Heart left ventricle (tissue), 16 donors: ENCODE data around the gene ADAMTS12. TPM values are rescaled to one million over a fixed set of nuclear protein-coding genes. Genes with fewer than 3 reads are reported as not detected.

ENCODE experiments used
- ATAC-seq, 4 donors: fragments of 200-7000 bp; cut with Tn5 transposase; one replicate each; pipeline ENCODE4 v1.9.1; 2020 to 2022; ENCODE audit warnings: moderate library complexity in 4 of 4, mild to moderate bottlenecking in 3 of 4, moderate number of reproducible peaks in 1 of 4
- DNase-seq, 5 donors: peaks; one replicate each; pipeline ENCODE4 v3.0.0-alpha.2; 2020
- H3K27ac ChIP-seq, 12 donors: fragments of 200-600 bp; sonication (generic) in 4 of 12; one replicate each; pipeline versions ENCODE4 v1.5.0 to v1.8.0; 2016 to 2022; ENCODE audit warnings: mild to moderate bottlenecking in 2 of 12
- H3K27me3 ChIP-seq, 9 donors: fragments of 200-600 bp; sonication (generic) in 2 of 9; one replicate each; pipeline versions ENCODE4 v1.5.1 to v1.8.0; 2016 to 2022; ENCODE audit warnings: mild to moderate bottlenecking in 3 of 9
- H3K36me3 ChIP-seq, 9 donors: fragments of 200-600 bp; sonication (generic) in 2 of 9; one replicate each; pipeline versions ENCODE4 v1.5.0 to v1.8.0; 2018 to 2022; ENCODE audit warnings: mild to moderate bottlenecking in 2 of 9
- H3K4me1 ChIP-seq, 12 donors: fragments of 200-600 bp; sonication (generic) in 4 of 12; one replicate each; pipeline versions ENCODE4 v1.5.0 to v1.8.0; 2016 to 2022; ENCODE audit warnings: mild to moderate bottlenecking in 3 of 12
- H3K4me3 ChIP-seq, 12 donors: fragments of 200-600 bp; sonication (generic) in 4 of 12; one replicate each; pipeline versions ENCODE4 v1.5.0 to v1.8.0; 2017 to 2022; ENCODE audit warnings: mild to moderate bottlenecking in 9 of 12, moderate library complexity in 4 of 12
- H3K9me3 ChIP-seq, 12 donors: fragments of 200-600 bp; sonication (generic) in 4 of 12; one replicate each; pipeline versions ENCODE4 v1.5.0 to v1.8.0; 2016 to 2022; ENCODE audit warnings: mild to moderate bottlenecking in 1 of 12
- CTCF ChIP-seq, 12 donors: fragments of 200-600 bp; sonication (generic) in 4 of 12; IDR thresholded peaks; one replicate each; pipeline versions ENCODE4 v1.5.0 to v1.8.0; 2018 to 2022; ENCODE audit warnings: antibody characterized with exemption in 12 of 12, mild to moderate bottlenecking in 5 of 12
- POLR2A ChIP-seq, 2 donors: fragments of 450-650 bp; IDR thresholded peaks; one replicate each; pipeline ENCODE4 v1.6.1; 2017; ENCODE audit warnings: antibody characterized with exemption in 2 of 2, mild to moderate bottlenecking in 2 of 2, moderate library complexity in 2 of 2
- WGBS, 4 donors: extraction: QIAGEN DNeasy Blood & Tissue Kit in 2 of 4; methylation state at CpG; one replicate each; pipeline versions ENCODE4 v1.1.5 to v1.1.7; 2013 to 2018; 5-methylcytosine and 5-hydroxymethylcytosine counted together
- intact Hi-C, 10 donors: fragments of 100-400 bp; cut with DNase I; formaldehyde crosslinking; loops; one replicate each; pipeline versions ENCODE4 v1.11.1 to v1.14.2; 2022
- polyA plus RNA-seq, 2 donors: library from polyadenylated mRNA; stranded (reverse); fragments of 200-250 nt; gene quantifications; one replicate each; pipeline ENCODE4 v1.2.3, GENCODE V29; 2013
- total RNA-seq, 9 donors: library from RNA; depleted of rRNA in 2 of 9; stranded (reverse); fragments of >200 nt in 2 of 9; fragmentation: NEBNext Ultra II Directional in 3 of 9; extraction: Animal tissue kit (Norgen Biotek cat#: 25700) in 3 of 9; gene quantifications; one replicate each; pipeline versions ENCODE4 v1.1.0 to v1.2.4, GENCODE V29; 2016 to 2023
- donor health status: ischemic (EF 13 %, LVEDD 7.1; RV severe dilation, severe dysfunction).
- donor health status: healthy with polysubstance abuse.
- donor health status: DM: no; HTN: yes; CAD: no.
- donor health status: DM: no; HTN: no; CAD: no.
- donor health status: ischemic (EF 25% LVEDD 6.9; RV normal size, moderate dysfunction).
- donor health status: ischemic (EF 25% LVEDD 5.7; RV mildly dilated, moderate dysfunction).
- donor health status: healthy.
- donor health status: DM: yes; HTN: yes; CAD: no.
- donor health status: ischemic (EF 35%, LVEDD 5.7; RV mildly dilated, moderate dysfunction).
- donor health status: nonischemic (EF 11% LVEDD 7.7; RV severe dilation, severe dysfunction).
- donor health status: DM: yes; HTN: yes; CAD: no.
- donor health status: PGD.
- donor health status: ischemic (EF 29% LVEDD 5.4; RV normal size, mild dysfunction).
- donor health status: nonischemic (EF 23%, LVEDD 6.1; RV moderate dilation, normal function).

The ADAMTS12 gene
- total and polyA plus RNA-seq, 11 donors = 0.72 to 4.7 (median 1.7) TPM

- ATAC-seq (no peak), DNase-seq (no peak)
- Histone ChIP-seq H3K4me3 (no peak overlapping the region), H3K4me1 (no peaks in the 10 kb centered on the region), H3K27me3 (no peaks in the 10 kb centered on the region), H3K27ac (no peak overlapping the region), H3K9me3 (no peaks in the 10 kb centered on the region), H3K36me3 (no peaks in the 10 kb centered on the region)
- TF ChIP-seq POLR2A (IDR thresholded peaks at IDR 0.05) (no peak), CTCF (IDR thresholded peaks at IDR 0.05) (no peak)
- intact Hi-C loops = loop anchor here in 1 of 10 donors (2.0 kb wide), 1 partner anchor 26 kb away; no protein-coding TSS in a partner anchor
- 81 to 88% (median 84%) methylated on average over 3 of the region's 3 CpGs for WGBS, 4 donors
Observed at GRCh38 chr5:33504570-33504969, 387.2 kb downstream of the ADAMTS12 start.

- no peak for TF ChIP-seq CTCF (IDR thresholded peaks at IDR 0.05)
- no peak for TF ChIP-seq POLR2A (IDR thresholded peaks at IDR 0.05)
- Histone ChIP-seq H3K4me1 (no peaks in the 10 kb centered on the region), H3K27ac (no peak overlapping the region), H3K4me3 (no peak overlapping the region), H3K9me3 (no peaks in the 10 kb centered on the region), H3K36me3 (no peaks in the 10 kb centered on the region), H3K27me3 (no peaks in the 10 kb centered on the region)
- ATAC-seq = no peak
- no peak for DNase-seq
- intact Hi-C loops = no loop called here
- 85 to 95% (median 91%) methylated on average over 17 to 27 of the region's 27 CpGs for WGBS, 4 donors
Observed at GRCh38 chr5:33501899-33502298, 389.9 kb downstream of the ADAMTS12 start.

GRCh38 chr5:33501260-33501659 is 390.5 kb downstream of the ADAMTS12 start:
- DNase-seq (no peak), ATAC-seq (no peak)
- Histone ChIP-seq H3K9me3 (no peaks in the 10 kb centered on the region), H3K4me3 (no peak overlapping the region), H3K27ac (no peak overlapping the region), H3K4me1 (no peaks in the 10 kb centered on the region), H3K27me3 (no peaks in the 10 kb centered on the region), H3K36me3 (no peaks in the 10 kb centered on the region)
- TF ChIP-seq CTCF (IDR thresholded peaks at IDR 0.05) (no peak), POLR2A (IDR thresholded peaks at IDR 0.05) (no peak)
- intact Hi-C loops = no loop called here
- 92 to 96% (median 95%) methylated on average over 4 of the region's 4 CpGs for WGBS, 4 donors

- DNase-seq (no peak), ATAC-seq (peak in 1 of 4 donors; percentile 42)
- WGBS, 4 donors = 28 to 42% (median 34%) methylated on average over 1 of the region's 1 CpG
- peaks cover 0 to 13% (median 0%) of the 10 kb centered on the region in 12 donors for H3K4me1 ChIP-seq
- intact Hi-C loops = no loop called here
- H3K27me3 ChIP-seq = no peaks in the 10 kb centered on the region
- TF ChIP-seq CTCF (IDR thresholded peaks at IDR 0.05) (no peak), POLR2A (IDR thresholded peaks at IDR 0.05) (no peak)
- H3K36me3 ChIP-seq = no peaks in the 10 kb centered on the region
- no peaks in the 10 kb centered on the region for H3K9me3 ChIP-seq
- H3K27ac ChIP-seq = no peak overlapping the region
- no peak overlapping the region for H3K4me3 ChIP-seq
Observed at GRCh38 chr5:33494466-33494865, 397.3 kb downstream of the ADAMTS12 start.
